Stomach (tissue), 4 donors: ENCODE results near the gene HOXC12.

Source experiments
- POLR2A ChIP-seq, 4 donors: fragments of 450-650 bp; IDR thresholded peaks; one replicate each; pipeline ENCODE4 v1.6.1; 2016; ENCODE audit warnings: antibody characterized with exemption in 4 of 4, control low read depth in 2 of 4, mild to moderate bottlenecking in 1 of 4, moderate library complexity in 1 of 4
- TF ChIP-seq, protein P1 (sequence below), 7 experiments: fragments of 450-650 bp in 4 of 7; fragments of 200-600 bp in 3 of 7; sonication (generic) in 3 of 7; IDR thresholded peaks; one replicate each; pipeline ENCODE4 v1.5.1; 2016 to 2019; ENCODE audit warnings: antibody characterized with exemption in 7 of 7, control low read depth in 2 of 7, mild to moderate bottlenecking in 1 of 7

DNA sequence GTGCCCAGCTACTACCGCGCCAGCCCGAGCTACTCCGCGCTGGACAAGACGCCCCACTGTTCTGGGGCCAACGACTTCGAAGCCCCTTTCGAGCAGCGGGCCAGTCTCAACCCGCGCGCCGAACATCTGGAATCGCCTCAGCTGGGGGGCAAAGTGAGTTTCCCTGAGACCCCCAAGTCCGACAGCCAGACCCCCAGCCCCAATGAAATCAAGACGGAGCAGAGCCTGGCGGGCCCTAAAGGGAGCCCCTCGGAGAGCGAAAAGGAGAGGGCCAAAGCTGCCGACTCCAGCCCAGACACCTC, 30.9 kb downstream of the HOXC12 start:
- TF ChIP-seq, protein P1, sequence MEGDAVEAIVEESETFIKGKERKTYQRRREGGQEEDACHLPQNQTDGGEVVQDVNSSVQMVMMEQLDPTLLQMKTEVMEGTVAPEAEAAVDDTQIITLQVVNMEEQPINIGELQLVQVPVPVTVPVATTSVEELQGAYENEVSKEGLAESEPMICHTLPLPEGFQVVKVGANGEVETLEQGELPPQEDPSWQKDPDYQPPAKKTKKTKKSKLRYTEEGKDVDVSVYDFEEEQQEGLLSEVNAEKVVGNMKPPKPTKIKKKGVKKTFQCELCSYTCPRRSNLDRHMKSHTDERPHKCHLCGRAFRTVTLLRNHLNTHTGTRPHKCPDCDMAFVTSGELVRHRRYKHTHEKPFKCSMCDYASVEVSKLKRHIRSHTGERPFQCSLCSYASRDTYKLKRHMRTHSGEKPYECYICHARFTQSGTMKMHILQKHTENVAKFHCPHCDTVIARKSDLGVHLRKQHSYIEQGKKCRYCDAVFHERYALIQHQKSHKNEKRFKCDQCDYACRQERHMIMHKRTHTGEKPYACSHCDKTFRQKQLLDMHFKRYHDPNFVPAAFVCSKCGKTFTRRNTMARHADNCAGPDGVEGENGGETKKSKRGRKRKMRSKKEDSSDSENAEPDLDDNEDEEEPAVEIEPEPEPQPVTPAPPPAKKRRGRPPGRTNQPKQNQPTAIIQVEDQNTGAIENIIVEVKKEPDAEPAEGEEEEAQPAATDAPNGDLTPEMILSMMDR (IDR thresholded peaks at IDR 0.05): no peak
- TF ChIP-seq POLR2A (IDR thresholded peaks at IDR 0.05): no peak
